HG03520 (cell line): Measurements from ENCODE around the gene IGF2.

ENCODE experiments used
- ATAC-seq: cut with Tn5 transposase; IDR thresholded peaks from one replicate; pipeline ENCODE4 v1.9.1; 2021; ENCODE audit warnings: mild to moderate bottlenecking, moderate library complexity; ENCODE audit not compliant: unreplicated experiment

Gene IGF2

DNA sequence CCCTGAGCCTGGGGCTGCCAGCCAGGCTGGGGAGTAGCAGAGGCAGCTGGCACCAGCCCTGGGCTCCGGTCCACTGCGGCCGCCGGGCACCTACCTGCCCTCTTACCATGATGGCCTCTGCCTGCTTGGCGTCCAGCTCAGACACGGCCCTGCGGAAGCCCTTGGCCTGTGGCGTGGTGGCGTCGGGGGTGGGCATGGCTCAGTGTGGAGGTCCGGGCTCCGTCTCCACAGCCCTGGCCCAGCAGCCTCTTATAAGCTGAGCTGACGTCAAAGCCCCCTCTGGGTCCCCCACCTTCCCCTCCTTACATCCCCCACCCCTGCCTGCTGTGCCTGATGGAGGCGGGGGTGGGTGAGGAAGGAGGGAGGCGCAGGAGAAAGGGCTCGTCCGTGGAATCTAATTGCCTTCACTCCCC is 32.4 kb upstream of the IGF2 start, which contains the start of gene TH:
TH (minus strand) TSS at position 225 of the 413 bp plus-strand sequence; CDS start at position 196, 29 bp downstream.
- ATAC-seq, result no peak

DNA sequence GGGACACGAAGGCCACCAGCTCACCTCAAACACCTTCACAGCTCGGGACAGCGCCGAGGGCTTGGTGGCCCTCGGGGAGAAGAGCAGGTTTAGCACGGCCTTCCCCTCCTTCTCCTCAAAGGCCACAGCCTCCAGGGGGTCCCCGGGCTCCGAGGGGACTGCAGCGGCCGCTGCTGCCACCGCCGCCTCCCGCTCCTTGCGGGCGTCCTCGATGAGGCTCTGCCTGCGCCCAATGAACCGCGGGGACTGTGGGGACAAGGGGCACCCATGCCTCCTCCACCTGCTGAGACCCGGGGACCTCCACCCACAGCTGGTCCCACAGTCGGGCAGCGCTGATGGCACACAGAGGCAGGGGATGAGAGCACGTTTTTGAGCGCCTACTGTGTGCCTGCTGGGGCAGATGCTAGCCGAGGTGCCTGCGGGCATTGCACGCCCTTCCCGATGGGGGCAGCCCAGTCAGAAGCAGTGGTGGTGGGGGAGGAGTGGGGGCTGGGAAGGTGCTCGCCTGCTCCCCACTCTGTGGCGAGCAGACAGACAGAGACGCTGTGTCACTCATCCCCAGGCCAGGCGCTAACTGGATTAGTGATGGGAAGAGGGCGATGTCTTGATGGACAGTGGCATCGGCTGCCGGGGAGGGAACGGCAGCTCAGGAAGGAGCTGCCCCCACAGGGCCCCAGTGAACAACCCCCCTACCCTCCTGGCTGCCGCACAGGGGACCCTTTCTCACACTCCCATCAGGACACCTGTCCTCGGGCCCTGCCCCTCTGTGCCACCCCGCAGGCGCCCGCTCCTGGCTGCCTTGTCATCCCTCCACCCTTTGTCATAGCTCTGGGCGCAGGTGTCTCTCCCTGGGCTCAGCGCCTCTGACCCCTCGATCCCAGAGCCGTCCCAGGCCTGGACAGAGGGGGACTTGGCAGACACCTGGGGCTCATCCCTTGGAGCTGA is 30.7 kb upstream of the IGF2 start:
- ATAC-seq, result no peak

DNA sequence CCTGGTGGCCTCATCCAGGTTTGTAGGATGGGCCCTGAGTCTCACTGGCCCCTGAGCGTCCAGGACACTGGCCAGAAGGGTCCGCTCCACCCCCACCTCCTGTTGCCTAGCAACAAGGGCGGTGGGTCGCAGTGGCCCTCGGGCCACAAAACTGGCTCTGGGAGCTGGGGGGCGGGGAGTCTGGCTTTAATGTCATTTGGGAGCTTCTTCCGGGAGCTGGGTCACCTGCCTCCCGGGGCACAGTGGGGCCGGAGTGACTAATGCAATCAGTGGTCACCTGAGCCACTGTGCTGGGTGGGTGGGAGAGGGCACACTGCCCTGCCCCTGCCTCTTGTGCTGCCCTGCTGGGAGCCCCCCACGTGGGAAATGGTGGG is 29.8 kb upstream of the IGF2 start:
- ATAC-seq, result no peak

DNA sequence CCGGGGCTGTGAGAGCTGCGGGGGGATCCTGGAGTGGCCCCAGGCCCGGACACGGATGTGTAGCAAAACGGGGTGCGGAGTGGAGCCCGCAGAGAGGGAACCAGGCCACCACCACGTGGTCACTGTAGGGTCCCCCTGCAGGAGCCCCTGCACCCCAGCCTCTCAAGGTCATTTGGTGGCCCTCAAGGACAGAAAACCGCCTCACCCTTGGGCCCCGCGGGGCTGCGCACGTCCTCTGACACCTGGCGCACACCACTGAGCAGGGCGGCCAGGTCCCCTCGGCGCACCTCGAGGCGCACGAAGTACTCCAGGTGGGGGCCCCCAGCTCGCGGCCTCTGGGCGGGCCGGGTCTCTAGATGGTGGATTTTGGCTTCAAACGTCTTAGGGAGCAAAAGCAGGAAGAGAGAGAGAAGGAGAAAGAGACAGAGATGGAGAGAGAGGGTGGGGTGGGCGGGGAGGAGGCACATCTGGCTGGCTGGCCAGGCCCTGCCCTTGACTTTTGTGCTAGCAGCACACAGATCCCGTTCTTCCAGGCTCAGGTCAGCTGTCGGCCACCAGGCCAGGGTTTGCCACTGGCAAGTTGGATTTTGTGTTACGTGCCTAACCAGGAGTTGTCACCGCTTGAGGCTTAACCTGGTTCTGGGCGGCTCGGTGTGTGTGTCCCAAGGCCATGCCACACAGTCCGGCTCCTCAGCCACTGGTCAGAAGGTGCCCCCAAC is 29.3 kb upstream of the IGF2 start:
- ATAC-seq, result no peak

DNA sequence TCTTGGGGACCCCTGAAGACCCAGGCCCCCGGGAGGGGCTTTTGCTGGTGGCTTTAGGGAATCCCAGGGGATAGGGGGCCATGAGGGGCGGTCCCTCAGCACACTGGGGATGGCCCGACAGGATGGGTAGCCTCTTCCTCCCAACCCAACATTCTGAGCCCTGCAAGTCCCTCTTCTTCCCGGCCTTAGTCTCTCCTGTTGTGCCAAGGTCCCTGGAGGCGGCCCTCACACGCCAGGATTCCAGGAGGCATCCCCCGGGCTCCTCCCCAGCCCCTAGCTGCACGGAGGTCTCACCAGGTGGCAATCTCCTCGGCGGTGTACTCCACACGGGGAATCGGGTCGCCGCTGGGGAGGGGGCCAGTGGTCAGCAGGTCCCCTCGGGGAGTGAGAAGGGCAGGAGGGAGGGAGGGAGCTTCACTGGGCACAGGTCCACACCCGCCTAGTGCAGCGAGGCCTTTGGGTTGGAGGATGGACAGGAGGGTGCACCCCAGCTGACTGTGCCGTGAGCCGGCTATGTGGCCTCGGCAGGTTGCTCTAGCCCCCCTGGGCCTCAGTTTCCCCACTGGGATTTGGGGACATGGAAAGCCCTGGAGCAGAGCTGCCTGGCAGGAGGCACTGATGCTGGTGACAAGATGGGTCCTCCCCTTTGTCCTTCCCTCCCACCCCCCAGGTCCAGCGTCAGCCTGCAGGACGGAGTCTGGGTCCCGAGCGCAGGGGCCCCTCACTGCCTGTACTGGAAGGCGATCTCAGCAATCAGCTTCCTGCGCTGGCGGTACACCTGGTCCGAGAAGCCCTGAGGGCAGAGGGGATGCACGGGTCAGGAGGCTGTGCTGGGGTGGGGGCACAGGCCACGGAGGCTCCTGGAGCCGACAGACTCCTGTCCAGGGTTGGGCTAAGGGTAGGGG is 28.2 kb upstream of the IGF2 start:
- ATAC-seq, result no peak

DNA sequence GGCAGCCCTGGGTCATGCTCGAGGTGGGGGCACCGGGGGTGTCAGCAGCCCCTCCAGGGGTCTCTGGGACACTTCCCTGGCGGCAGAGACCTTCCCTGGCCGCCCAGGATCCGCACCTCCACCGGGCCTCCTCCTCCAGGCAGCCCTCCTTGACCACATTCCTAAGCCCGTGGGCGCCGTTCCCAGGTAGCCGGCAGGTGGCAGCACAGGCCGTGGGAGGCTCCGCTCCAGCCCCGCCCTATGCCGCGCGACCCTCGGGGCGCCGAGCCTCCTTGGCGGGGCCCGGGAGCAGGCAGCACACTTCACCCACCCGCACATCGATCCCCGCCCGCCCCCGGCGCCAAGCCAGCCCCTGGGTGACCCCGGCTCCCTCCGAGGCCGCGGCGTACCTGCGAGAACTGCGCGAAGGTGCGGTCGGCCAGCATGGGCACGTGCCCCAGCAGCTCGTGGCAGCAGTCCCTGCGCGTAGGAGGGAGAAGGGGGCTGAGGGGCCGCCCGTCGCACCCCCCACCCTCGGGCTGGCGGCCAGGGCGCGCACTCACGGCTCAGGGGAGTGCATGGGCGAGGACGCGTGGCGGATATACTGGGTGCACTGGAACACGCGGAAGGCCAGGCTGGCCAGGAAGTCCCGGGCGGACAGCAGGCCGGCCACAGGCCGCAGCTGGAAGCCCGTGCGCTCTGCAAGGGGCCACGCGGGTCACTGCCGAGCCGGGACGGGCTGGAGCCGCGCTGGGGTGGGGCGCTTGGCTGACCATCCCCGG is 27.1 kb upstream of the IGF2 start:
- ATAC-seq, result no peak

DNA sequence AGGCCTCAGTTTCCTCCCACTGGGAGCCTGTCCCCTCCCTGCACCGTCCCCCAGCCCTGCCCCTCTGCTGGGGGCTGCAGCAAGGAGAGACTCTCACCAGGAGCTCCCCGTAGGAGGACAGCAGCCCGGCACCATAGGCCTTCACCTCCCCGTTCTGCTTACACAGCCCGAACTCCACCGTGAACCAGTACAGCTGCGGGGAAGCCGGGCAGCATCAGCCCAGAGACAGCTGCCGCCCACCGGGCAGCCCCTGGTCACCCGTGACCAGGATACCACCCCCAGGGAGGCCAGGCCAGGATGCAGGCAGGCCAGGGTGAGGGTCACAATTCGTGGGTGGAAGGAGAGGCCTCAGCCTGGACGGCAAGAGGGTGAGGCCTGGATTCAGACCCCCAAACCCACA is 26.4 kb upstream of the IGF2 start:
- ATAC-seq, result no peak

DNA sequence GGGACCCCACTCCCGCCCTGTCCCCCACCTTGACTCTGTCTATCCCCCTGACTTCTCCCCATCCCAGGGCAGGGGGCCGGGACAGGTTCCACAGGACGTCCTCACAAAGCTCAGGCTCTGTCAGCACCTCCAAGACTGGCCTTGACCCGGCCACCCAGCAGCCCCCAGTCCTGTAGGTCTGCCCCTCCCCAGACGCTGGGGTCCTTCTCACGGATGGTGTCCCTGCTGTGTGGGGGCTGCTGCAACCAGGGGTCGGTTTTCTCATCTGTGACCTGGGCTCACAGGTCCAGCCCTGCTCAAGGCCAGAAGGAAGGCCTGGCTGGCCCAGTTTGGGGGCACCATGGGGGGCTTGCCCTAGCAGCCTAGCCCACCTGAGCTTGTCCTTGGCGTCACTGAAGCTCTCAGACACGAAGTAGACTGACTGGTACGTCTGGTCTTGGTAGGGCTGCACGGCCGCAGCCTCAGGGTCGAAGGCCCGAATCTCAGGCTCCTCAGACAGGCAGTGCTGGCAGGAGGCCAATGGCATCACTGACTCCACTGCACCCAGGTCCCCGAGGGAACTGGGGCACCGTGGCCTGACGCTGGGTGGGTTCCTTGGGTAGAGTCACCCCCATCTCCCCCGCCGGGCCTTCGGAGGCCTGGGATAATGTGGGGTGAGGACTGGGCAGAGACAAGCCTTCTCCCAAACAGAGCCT is 25.8 kb upstream of the IGF2 start:
- ATAC-seq, result no peak

DNA sequence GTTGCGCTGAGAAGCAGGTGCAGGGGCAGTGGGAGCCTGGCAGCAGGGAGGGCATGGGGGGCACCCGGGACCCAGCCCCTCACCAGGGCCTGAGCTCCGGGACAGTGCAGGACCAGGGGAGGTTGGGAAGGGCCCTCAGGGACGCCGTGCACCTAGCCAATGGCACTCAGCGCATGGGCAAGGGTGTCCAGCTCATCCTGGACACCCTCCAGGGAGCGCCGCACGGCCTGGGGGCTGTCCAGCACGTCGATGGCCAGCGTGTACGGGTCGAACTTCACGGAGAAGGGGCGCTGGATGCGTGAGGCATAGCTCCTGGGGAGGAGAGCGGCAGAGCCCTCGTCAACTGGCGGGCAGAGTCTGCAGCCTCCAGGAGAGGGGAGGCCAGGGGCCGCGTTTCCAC is 24.9 kb upstream of the IGF2 start:
- ATAC-seq, result no peak

DNA sequence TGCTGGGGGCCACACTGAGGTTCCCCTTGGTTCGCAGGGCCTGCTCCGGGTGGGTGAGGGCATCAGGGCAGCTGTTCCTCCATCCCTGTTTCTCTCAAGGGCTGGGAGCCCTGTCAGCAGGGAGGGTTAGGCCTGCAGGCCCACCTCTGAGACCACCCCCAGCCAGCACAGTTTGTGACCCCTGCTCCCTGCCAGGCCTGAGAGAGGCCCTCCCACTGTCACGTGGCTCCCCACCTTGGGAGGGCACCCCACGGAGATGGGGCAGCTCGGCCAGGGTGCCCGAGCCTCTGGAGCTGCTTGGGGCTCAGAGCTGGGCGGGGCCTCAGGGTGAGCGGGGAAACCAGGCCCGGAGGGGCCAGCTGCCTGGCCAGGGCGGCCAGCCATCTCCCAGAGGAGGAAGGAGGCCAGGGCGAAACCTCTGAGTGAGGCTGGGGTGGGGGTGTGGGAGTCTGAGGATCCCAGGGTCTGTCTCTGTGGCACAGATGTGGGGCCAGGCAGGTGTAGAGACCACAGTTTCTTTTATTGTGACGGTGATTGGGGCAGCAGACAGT is 24.3 kb upstream of the IGF2 start:
- ATAC-seq, result no peak

DNA sequence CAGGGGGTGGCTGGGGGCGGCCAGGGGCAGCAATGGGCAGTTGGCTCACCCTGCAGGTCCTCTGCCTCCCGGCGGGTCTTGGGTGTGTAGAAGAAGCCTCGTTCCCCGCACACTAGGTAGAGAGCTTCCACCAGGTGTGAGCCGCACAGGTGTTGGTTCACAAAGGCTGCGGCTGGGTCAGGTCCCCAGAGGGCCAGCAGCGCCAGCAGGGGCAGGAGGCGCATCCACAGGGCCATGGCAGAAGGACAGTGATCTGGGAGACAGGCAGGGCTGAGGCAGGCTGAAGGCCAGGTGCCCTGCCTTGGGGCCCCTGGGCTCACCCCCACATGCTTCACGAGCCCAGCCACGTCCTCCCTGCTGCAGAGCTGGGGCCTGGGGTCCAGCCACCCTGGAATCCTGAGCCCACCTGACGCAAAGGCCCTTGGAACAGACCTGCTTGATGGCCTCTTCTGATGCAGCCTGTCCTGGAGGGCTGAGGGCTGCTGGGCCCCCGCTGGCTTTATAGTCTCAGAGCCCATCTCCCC is 21.6 kb upstream of the IGF2 start, which contains the start of gene INS:
INS (minus strand) TSS at position 474 of the 524 bp plus-strand sequence; CDS start at position 236, 238 bp downstream.
- ATAC-seq, result no peak

DNA sequence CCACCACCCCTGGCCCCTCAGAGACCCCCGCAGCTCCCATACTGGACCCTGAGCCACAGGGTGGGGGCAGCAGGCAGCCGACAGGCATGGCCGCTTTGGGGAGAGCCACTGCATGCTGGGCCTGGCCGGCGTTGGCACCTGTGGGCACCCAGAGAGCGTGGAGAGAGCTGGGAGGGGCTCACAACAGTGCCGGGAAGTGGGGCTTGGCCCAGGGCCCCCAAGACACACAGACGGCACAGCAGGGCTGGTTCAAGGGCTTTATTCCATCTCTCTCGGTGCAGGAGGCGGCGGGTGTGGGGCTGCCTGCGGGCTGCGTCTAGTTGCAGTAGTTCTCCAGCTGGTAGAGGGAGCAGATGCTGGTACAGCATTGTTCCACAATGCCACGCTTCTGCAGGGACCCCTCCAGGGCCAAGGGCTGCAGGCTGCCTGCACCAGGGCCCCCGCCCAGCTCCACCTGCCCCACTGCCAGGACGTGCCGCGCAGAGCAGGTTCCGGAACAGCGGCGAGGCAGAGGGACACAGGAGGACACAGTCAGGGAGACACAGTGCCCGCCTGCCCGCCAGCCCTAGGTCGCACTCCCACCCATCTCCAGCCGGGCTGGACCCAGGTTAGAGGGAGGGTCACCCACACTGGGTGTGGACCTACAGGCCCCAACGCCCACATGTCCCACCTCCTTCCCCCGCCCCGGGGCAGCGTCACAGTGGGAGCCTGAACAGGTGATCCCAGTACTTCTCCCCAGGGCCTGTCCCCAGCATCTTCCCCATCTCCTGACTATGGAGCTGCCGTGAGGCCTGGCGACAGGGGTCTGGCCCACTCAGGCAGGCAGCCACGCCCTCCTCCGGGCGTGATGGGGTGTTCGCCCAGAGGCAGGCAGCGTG is 20.6 kb upstream of the IGF2 start:
- ATAC-seq, result no peak

DNA sequence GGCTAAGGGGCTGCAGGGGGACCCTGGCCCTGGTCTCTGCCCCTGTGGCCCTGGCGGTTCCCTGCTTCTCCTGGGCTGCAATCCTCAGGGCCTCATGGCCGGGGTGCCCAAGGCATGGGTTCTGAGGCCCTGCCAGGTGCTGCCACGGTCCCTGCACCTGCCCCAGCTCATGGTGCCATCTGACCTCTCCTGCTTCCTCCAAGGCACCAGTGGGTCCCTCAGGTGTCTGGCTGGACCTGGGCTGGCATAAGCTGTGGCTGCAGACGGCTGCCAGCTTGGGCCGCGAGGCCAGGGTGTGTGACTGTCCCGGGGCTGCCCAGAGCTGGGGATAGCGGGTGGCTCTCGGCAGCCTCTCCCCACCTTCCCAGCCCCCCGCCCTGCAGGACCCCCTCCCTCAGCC is 19.8 kb upstream of the IGF2 start:
- ATAC-seq, result no peak

DNA sequence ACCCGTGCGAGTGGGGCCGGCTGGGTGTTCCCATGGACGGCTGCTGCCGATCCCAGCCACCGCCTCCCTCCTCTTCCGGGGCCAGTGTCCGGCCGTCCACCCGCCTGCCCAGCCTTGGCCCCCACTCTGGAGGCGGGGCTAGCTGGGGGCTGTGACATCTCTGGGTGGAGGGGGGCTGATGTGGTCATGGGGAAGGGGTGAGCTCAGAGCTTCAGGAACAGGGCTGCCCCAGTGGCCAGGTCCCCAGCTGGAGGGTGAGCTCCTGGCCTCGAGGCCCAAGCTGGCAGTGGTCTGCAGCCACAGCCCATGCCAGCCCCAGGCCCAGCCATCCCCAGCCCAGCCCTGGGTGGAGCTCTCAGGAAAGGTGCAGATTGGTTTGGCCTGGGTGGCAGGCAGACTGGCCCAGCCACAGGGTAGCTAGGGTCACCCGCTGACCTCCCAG is 19.1 kb upstream of the IGF2 start:
- no peak for ATAC-seq

DNA sequence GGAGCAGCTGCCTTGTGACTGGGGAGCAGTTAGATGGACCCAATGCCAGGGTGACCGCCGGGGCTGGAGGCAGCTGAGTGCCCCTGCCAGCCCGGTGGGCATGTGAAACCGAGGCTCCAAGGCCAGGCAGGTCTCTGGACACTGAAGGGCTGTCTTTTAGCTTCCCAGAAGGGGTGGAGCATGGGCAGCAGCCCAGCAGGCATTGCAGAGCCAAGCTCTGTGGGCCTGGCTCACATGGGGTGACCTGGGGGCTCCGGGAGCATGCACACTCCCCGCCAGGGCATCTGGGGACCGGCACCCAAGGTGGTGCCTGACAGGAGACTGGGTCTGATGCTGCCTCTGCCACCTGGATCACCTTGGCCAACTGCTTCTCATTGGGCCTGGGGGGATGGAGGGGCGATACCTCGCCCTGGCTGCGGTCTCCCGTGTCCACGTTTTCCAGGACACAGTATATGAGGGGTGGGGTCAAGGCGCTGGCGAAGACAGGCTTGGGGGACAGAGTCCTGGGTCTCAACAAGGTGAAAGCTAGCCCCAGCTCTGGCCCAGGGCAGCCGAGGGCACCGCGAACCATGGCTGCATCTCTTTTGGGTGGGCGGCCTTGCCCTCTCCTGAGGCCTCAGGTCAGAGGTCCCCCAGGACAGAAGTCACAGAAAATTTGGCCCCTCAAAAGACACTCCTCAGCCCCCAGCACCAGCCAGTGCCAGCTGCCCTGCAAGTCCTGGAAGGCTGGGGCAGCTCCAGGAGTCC is 18.3 kb upstream of the IGF2 start:
- no peak for ATAC-seq

DNA sequence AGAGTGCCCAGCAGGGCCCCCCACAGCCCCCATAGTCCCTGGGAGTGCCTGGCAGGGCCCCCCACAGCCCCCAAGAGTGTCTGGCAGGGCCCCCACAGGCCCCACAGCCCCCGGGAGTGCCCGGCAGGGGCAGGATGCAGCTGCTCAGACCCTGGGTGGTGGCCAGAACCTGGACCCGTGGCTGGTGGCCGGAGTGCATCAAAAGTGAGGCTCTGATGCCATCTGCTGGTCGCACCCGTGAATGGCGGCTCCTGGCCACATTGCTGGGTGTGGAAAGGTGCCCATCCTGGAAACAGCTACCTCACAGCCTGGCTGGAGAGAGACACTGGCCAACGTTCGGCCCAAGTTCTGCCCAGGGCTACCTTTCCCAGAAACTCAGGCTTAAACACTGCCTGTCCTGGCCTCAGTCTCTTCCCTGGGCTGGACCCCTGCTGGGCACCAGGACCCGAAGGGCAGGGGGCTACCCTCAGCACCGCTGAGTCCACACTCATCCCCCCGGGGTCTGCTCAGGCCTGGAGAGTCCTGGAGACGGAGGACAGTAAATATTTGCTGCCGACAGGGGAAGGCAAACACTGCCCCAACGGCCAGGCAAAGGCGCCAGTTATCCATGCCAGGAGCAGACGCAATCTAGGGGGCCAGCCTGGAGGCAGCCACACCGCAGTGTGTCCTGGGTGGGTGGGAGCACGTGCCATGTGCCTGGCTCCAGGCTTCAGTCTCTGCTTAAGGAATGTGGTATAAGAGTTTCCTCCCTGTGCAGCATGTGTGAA is 17.4 kb upstream of the IGF2 start:
- ATAC-seq, result no peak

DNA sequence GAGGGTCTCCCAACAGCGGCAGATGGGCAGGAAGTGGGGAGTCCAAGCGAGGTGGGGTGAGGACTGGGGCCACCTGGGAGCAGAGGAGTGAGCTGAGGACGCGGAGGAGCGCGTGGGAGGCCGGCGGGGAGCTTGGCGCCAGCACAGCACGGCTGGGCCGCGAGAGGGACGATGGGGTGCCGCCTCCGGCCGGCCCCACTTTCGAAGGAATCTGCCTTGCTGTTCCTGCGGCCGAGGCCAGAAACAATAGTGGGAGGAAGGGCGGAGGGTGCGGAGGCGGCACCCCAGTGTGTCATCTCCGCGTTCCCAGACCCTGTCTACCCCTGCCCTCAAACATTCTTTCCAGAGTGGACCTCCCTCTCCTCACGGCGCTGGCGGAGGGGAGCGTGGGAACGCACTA is 16.3 kb upstream of the IGF2 start:
- ATAC-seq, result no peak
